ENCODE measurements around the gene UBE2H. TPM values are rescaled to one million over a fixed set of nuclear protein-coding genes. Genes with fewer than 3 reads are reported as not detected.
A peak's percentile ranks its signal among the peaks of the same experiment; 100 is the strongest.

The UBE2H gene
- total and polyA plus RNA-seq, 8 donors: 19.2 to 150 (median 49.0) TPM

GRCh38 chr7:129804111-129804889 is 148.5 kb downstream of the UBE2H start:
- peaks cover 0 to 20% (median 0%) of the 10 kb centered on the region in 3 donors for H3K27me3 ChIP-seq
- no peak for DNase-seq
- H3K4me1 ChIP-seq: peaks cover 0 to 20% (median 13%) of the 10 kb centered on the region in 4 donors
- H3K9me3 ChIP-seq: no peaks in the 10 kb centered on the region
- TF ChIP-seq CTCF (IDR thresholded peaks at IDR 0.05) (no peak), POLR2A (IDR thresholded peaks at IDR 0.05) (no peak), POLR2AphosphoS5 (IDR thresholded peaks at IDR 0.05) (no peak), EP300 (IDR thresholded peaks at IDR 0.05) (no peak)
- 87 to 96% (median 91%) methylated on average over 21 to 22 of the region's 22 CpGs for WGBS, 5 donors
- intact Hi-C loops (cut with DNase I; ENCODE audit: low total_unique reads): no loop called here
- no peak overlapping the region for H3K27ac ChIP-seq
- H3K4me3 ChIP-seq: no peak overlapping the region
- H3K36me3 ChIP-seq: no peaks in the 10 kb centered on the region

- TF ChIP-seq POLR2A (IDR thresholded peaks at IDR 0.05): no peak
- TF ChIP-seq EP300 (IDR thresholded peaks at IDR 0.05): no peak
- TF ChIP-seq POLR2AphosphoS5 (IDR thresholded peaks at IDR 0.05): no peak
- TF ChIP-seq CTCF (IDR thresholded peaks at IDR 0.05): no peak
- no peak overlapping the region for H3K27ac ChIP-seq
- no peaks in the 10 kb centered on the region for H3K36me3 ChIP-seq
- H3K4me3 ChIP-seq: no peak overlapping the region
- DNase-seq: peak in 1 of 2 donors; percentile 48
- H3K27me3 ChIP-seq: peaks cover 0 to 27% (median 0%) of the 10 kb centered on the region in 3 donors
- H3K9me3 ChIP-seq: no peaks in the 10 kb centered on the region
- peaks cover 0 to 20% (median 13%) of the 10 kb centered on the region in 4 donors for H3K4me1 ChIP-seq
- intact Hi-C loops (cut with DNase I; ENCODE audit: low total_unique reads): no loop called here
- WGBS, 5 donors: 46 to 67% (median 55%) methylated on average over 17 of the region's 17 CpGs
Observed at GRCh38 chr7:129803546-129804081, 149.1 kb downstream of the UBE2H start.

- Histone ChIP-seq H3K27me3 (peaks cover 0 to 30% (median 0%) of the 10 kb centered on the region in 3 donors), H3K36me3 (no peaks in the 10 kb centered on the region), H3K4me3 (no peak overlapping the region), H3K9me3 (no peaks in the 10 kb centered on the region), H3K4me1 (peaks cover 0 to 20% (median 13%) of the 10 kb centered on the region in 4 donors), H3K27ac (no peak overlapping the region)
- WGBS, 5 donors: 56 to 71% (median 65%) methylated on average over 4 to 5 of the region's 5 CpGs
- intact Hi-C loops (cut with DNase I; ENCODE audit: low total_unique reads): no loop called here
- no peak for DNase-seq
- TF ChIP-seq POLR2A (IDR thresholded peaks at IDR 0.05) (no peak), EP300 (IDR thresholded peaks at IDR 0.05) (no peak), CTCF (IDR thresholded peaks at IDR 0.05) (no peak), POLR2AphosphoS5 (IDR thresholded peaks at IDR 0.05) (no peak)
Observed at GRCh38 chr7:129801882-129802281, 150.9 kb downstream of the UBE2H start.

- 85 to 91% (median 90%) methylated on average over 7 of the region's 7 CpGs for WGBS, 5 donors
- DNase-seq: no peak
- intact Hi-C loops (cut with DNase I; ENCODE audit: low total_unique reads): no loop called here
Observed at GRCh38 chr7:129800901-129801300, 151.9 kb downstream of the UBE2H start.

More at GRCh38 chr7:129800901-129801300, 151.9 kb downstream of the UBE2H start:
- Histone ChIP-seq H3K27ac (no peak overlapping the region), H3K36me3 (no peaks in the 10 kb centered on the region), H3K27me3 (peaks cover 0 to 30% (median 0%) of the 10 kb centered on the region in 3 donors), H3K9me3 (no peaks in the 10 kb centered on the region), H3K4me3 (no peak overlapping the region), H3K4me1 (peaks cover 0 to 20% (median 13%) of the 10 kb centered on the region in 4 donors)
- no peak for TF ChIP-seq POLR2AphosphoS5 (IDR thresholded peaks at IDR 0.05)
- no peak for TF ChIP-seq CTCF (IDR thresholded peaks at IDR 0.05)
- no peak for TF ChIP-seq POLR2A (IDR thresholded peaks at IDR 0.05)

Data from stomach (tissue), 9 donors.